Vagina (tissue), 2 donors: Measurements from ENCODE around the gene ZMAT3. TPM values are rescaled to one million over a fixed set of nuclear protein-coding genes. Genes with fewer than 3 reads are reported as not detected.

Experiments
- DNase-seq, 2 donors: peaks; one replicate each; pipeline ENCODE4 v3.0.0-alpha.2; 2017; ENCODE audit errors: extremely low spot score in 2 of 2
- H3K27ac ChIP-seq: fragments of 200-600 bp; sonication (generic); one replicate; pipeline ENCODE4 v1.5.1; 2019
- H3K27me3 ChIP-seq: fragments of 200-600 bp; sonication (generic); one replicate; pipeline ENCODE4 v1.5.1; 2019
- H3K36me3 ChIP-seq, 2 donors: fragments of 200-600 bp; sonication (generic); one replicate each; pipeline ENCODE4 v1.5.1; 2017 to 2019
- H3K4me1 ChIP-seq: fragments of 200-600 bp; sonication (generic); one replicate; pipeline ENCODE4 v1.5.1; 2019
- H3K4me3 ChIP-seq, 2 donors: fragments of 200-600 bp; sonication (generic); 1 replicate in 1 of 2; 2 replicates in 1 of 2; pipeline ENCODE4 v1.5.1; 2016 to 2019
- H3K9me3 ChIP-seq: fragments of 200-600 bp; sonication (generic); one replicate; pipeline ENCODE4 v1.5.1; 2019
- CTCF ChIP-seq, 3 experiments: fragments of 450-650 bp in 2 of 3; fragments of 200-600 bp in 1 of 3; sonication (generic) in 1 of 3; IDR thresholded peaks; one replicate each; pipeline ENCODE4 v1.5.1; 2017 to 2019; ENCODE audit warnings: antibody characterized with exemption in 3 of 3, mild to moderate bottlenecking in 2 of 3, moderate library complexity in 2 of 3
- POLR2A ChIP-seq, 2 donors: fragments of 450-650 bp; IDR thresholded peaks; one replicate each; pipeline ENCODE4 v1.6.1; 2017; ENCODE audit warnings: antibody characterized with exemption in 2 of 2, mild to moderate bottlenecking in 2 of 2, moderate library complexity in 2 of 2
- POLR2AphosphoS5 ChIP-seq, 2 donors: sonication (generic); formaldehyde crosslinking; IDR thresholded peaks; one replicate each; pipeline ENCODE4 v1.9.0; 2017; ENCODE audit warnings: antibody characterized with exemption in 2 of 2, mild to moderate bottlenecking in 2 of 2, low read depth in 1 of 2; ENCODE audit not compliant: insufficient read depth in 1 of 2
- intact Hi-C: fragments of 100-400 bp; cut with DNase I; formaldehyde crosslinking; loops from one replicate; pipeline ENCODE4 v1.15.1; 2023
- small RNA-seq: library from RNA; depleted of rRNA; stranded (forward); fragments of <200 nt; gene quantifications from one replicate; pipeline ENCODE3, GENCODE V24; 2016
- total RNA-seq: library from RNA; depleted of rRNA; stranded (reverse); fragments of >200 nt; gene quantifications from one replicate; pipeline ENCODE4 v1.2.3, GENCODE V29; 2016

ZMAT3 gene
- total RNA-seq, 1 donor from 2014 or later, result 9.6 TPM

- DNase-seq, result no peak
- Histone ChIP-seq H3K27me3 (no peaks in the 10 kb centered on the region), H3K27ac (no peak overlapping the region), H3K4me1 (peaks cover 5% of the 10 kb centered on the region), H3K36me3 (no peaks in the 10 kb centered on the region), H3K9me3 (no peaks in the 10 kb centered on the region), H3K4me3 (no peak overlapping the region)
- intact Hi-C loops, result loop anchor here (10.0 kb wide), 1 partner anchor 1093 kb away; no protein-coding TSS in a partner anchor
- no peak for TF ChIP-seq CTCF (IDR thresholded peaks at IDR 0.05)
- no peak for TF ChIP-seq POLR2AphosphoS5 (IDR thresholded peaks at IDR 0.05; ENCODE audit: insufficient read depth in 1 of 2, low read depth in 1 of 2)
- TF ChIP-seq POLR2A (IDR thresholded peaks at IDR 0.05), result no peak
Observed at GRCh38 chr3:178971614-178972013, 100.0 kb downstream of the ZMAT3 start.

DNA sequence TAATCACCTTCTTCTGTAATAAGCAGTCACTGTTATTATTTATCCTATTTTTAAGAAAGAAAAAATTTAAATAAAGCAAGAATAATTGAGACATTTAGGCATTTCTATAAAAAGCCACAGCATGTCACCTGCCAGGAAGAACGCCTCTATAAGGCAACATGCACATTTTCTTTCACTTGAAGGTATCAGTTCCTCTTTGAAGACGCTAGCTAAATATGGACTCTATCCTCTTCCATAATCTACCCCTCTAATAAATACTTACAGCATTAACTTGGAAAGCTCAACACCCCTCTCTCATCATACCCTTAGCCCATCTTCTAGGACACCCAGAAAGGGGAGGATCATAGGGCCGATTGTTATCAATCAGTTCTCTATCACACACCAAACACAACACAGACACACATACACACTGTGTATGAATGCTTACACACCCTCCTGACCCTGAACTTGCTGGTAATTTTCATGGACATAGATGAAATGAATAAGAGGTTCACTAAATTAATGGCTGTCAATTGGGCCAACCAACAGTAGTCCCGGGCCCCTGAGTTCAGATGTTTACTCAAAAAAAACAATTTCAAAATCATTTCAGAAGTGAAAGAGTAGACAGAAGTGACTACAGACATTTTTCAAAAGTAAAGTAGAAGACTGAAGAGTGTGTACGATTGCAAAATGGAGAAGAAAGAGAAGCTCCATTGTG, 102.5 kb downstream of the ZMAT3 start:
- no peak for TF ChIP-seq POLR2AphosphoS5 (IDR thresholded peaks at IDR 0.05; ENCODE audit: insufficient read depth in 1 of 2, low read depth in 1 of 2)
- no peak for TF ChIP-seq CTCF (IDR thresholded peaks at IDR 0.05)
- TF ChIP-seq POLR2A (IDR thresholded peaks at IDR 0.05), result no peak
- Histone ChIP-seq H3K36me3 (no peaks in the 10 kb centered on the region), H3K4me3 (no peak overlapping the region), H3K27ac (no peak overlapping the region), H3K27me3 (no peaks in the 10 kb centered on the region), H3K9me3 (no peaks in the 10 kb centered on the region), H3K4me1 (peaks cover 9% of the 10 kb centered on the region)
- intact Hi-C loops, result no loop called here
- DNase-seq, result no peak

Small RNAs within 50 kb of the gene (small RNA-seq; reads per million reads assigned to genes)
- gene RF00019, result not detected

Other genes starting within 250 kb of the ZMAT3 start
- gene PIK3CA, start 76.5 kb upstream of the ZMAT3 start, total RNA-seq, result 20.1 TPM
- gene KCNMB3, start 179.3 kb upstream of the ZMAT3 start, total RNA-seq, result 1.2 TPM